ENCODE measurements around the gene VPS16. TPM values are rescaled to one million over a fixed set of nuclear protein-coding genes. Genes with fewer than 3 reads are reported as not detected.

The VPS16 gene
- total RNA-seq, 4 donors from 2014 or later: 23.3 to 45.2 (median 26.3) TPM

DNA sequence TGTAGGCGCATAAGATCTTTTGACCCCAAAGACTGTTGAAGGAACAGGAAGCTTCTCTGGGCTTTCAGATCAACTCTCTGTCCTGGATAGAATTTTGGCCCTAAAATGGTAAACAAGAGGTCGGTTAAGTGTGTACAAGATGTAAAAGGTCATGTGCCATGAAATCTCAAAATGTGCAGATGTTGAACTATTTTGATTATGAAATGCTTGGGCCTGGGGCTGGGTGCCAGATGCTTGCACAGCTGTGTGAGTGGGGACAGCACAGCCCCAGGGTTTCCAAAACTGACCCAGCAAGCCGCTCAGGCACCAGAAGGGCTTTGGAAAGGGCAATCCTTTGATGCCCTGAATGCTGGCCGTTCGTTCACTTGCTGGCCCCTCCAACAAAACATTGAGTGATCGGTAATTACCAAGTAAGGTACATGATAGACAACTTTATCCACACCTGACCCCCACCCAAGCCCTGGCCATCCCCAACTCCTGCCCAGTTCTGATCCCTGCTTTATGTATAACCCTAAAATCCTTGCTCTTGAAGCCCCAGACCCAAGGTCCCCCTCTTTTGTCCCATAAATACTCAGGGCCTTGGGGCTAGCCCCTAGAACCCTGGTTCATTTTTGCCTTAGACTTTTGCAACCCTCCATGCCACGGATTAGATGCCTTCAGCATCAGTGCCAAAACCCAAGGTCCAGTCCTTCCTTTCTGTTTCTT, 22.5 kb upstream of the VPS16 start:
- TF ChIP-seq, protein P1, sequence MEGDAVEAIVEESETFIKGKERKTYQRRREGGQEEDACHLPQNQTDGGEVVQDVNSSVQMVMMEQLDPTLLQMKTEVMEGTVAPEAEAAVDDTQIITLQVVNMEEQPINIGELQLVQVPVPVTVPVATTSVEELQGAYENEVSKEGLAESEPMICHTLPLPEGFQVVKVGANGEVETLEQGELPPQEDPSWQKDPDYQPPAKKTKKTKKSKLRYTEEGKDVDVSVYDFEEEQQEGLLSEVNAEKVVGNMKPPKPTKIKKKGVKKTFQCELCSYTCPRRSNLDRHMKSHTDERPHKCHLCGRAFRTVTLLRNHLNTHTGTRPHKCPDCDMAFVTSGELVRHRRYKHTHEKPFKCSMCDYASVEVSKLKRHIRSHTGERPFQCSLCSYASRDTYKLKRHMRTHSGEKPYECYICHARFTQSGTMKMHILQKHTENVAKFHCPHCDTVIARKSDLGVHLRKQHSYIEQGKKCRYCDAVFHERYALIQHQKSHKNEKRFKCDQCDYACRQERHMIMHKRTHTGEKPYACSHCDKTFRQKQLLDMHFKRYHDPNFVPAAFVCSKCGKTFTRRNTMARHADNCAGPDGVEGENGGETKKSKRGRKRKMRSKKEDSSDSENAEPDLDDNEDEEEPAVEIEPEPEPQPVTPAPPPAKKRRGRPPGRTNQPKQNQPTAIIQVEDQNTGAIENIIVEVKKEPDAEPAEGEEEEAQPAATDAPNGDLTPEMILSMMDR (IDR thresholded peaks at IDR 0.05; ENCODE audit: low read depth): no peak

DNA sequence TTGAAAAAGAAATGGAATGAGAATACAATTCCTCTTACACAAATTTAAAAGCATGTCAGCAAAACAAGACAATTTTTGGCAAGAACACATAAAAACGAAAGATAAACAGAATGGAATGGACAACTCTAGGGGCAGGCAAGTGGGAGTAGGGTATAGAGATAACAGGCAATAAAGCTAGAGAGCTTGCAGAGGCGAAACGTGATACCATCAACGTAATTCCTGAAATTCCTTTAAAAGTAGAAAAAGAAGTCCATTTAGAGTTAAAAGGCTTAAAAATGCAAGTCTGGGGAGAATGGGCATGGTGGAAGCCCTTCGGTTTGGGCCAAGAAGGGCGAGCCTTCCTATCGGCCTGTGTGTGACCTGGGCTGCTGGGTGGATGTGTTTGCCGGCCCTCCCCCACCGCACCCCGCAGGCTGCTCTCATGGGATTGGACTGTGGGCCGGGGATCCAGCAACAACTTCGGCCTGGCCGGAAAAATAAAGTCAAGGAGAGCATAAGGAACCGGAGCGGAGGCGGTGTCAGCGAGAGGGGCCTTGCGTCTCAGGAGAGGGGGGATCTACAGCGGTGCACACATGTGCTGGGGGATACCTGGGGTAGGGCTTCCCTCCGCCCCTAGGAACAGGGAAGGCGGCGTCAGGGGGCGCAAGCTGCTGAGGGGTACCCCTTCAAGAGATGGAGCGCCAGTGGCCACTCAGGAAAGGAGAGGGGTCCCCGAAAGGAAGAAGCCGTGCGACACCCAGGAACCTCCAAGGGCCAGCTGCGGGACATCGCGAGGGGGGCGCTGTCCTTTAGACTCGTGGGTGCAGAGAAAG, 20.3 kb upstream of the VPS16 start:
- TF ChIP-seq, protein P1 (IDR thresholded peaks at IDR 0.05; ENCODE audit: low read depth): no peak

DNA sequence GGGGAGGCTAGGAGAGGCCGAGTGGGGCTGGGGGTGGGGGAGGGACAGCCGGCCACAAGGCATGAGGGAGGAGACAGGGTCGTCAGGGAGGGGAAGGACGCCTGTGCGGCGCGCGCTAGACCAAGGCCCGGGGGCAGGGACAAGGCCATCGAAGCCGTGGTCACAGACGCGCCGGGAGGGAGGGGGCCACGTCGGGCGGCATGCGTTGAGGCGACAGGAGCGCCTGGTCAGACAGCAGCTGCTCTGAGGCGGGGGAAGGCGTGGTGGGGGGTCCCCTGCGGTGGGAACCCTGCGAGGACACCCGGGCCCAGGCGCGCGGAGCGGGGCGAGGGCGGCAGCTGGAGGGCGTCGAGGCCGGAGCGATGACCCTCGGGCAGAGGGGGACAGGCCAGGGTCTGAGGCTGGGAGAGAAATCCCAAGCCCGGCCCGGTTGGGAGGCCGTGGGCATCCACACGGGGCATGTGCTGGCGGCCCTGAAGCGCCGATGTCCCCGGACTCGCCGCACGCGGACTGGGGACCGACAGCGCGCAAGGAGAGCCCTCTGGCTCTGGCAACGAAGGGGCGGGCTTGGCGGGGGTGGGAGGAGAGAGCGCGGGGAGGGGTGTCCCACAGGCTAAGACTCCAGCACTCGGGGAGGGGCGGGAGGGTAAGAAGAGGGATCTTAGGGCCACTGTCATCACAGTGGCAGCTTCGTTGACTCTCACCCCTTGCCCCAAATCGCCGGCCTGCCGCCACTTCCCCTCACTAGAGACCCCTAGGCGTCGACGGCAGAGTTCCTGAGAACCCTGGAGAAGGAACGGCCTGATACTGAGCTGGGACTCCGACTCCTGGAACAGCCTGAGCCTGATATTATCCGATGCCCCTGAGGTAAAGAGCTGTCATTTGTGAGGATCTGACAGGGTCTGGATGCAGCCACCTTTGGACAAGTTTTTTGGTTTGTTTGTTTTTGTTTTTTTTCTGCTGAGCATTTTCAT, 19.4 kb upstream of the VPS16 start:
- TF ChIP-seq, protein P1 (IDR thresholded peaks at IDR 0.05; ENCODE audit: low read depth): no peak

DNA sequence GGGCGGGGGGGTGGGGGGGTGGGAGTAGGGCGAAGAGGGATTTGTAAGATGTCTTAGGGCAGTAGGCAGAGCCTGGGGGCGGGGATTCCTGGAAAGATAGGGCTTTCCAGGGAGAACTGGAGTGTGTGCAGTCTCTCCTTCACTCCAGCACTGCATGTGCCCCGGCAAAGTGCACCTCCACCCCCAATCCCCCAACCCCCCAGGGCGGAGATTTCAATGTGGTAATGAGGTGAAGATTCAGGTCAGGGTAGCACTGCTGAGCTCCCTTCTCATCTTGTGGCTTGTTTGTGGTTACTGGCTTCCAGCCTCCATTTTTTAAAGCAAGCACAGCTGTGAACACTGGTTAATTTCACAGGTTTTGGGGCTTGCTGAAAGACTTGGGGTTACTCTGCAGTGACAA, 18.5 kb upstream of the VPS16 start:
- TF ChIP-seq, protein P1 (IDR thresholded peaks at IDR 0.05; ENCODE audit: low read depth): no peak

DNA sequence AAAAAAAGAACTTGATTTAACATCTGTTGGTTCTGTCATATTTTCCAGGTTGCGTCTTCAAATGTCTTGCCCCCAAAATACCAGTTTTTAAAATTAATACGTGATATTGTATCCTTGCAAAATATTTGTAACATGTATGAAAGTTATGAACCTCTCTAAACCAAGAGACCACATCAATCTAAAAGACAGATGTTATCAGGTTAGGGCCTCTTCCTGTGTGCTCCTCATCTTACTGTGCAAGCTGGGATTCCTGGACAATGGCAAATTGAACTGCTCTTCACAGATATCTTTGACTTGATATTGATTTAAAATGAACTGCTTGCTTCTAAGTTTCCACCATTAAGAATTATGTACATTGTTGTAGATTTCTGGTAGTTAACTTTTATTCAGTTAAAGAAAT, 14.8 kb upstream of the VPS16 start:
- TF ChIP-seq, protein P1 (IDR thresholded peaks at IDR 0.05; ENCODE audit: low read depth): no peak

DNA sequence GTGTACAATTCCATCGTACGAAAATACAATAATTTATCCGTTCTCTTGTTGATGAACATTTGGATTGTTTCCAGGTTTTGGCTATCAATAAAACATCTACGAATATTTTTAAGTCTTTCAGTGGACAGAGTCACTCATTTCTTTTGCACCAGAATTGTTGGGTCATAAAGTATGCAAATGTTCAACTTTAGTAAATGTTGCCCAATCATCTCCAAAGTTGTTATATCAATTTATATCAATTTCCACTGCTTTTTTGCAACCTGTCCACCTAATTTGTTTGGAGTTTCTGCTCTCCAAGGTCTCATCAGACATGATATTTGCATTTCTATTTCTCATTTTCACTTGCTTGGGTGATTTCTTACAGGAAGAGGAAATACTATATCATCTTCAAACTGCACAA, 13.9 kb upstream of the VPS16 start:
- TF ChIP-seq, protein P1 (IDR thresholded peaks at IDR 0.05; ENCODE audit: low read depth): no peak
